ENCODE results near the gene STPG3. TPM values are rescaled to one million over a fixed set of nuclear protein-coding genes. Genes with fewer than 3 reads are reported as not detected.
A peak's percentile ranks its signal among the peaks of the same experiment; 100 is the strongest.

The STPG3 gene
- total and polyA plus RNA-seq, 2 of the 13 experiments (the other 11 are each of a cell fraction or from before 2014, with no cell fraction given) = not detected

DNA sequence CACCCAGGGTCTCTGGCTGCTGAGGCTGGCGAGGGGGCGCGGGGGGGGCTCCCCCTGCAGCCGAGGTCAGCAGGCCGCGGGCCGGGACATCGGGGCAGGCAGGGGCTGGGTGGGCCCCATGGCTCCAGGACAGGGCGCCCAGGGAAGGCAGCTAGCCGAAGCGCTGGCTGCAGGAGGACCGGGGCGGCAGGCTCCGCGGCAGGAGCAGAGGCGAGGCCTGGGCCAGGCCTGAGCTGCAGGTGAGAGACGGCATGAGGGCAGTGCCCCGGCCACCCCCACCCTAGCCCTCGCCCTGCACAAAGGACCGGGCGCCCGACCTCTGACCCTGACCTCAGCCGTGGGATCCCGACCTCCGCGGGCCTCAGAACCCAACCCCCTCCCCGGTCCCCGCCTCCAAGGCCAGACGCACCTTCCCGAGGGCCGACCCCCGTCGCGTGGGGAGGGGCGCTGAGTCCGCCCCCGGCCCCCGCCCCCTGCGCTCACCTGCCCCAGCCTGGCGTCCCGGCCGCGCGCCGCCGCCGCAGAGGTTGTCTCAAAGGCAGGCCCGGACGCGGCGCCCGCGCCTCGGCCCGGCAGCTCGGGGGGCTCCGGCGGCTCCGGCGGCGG, 29.5 kb upstream of the STPG3 start (continued):
- TF ChIP-seq, protein P1, sequence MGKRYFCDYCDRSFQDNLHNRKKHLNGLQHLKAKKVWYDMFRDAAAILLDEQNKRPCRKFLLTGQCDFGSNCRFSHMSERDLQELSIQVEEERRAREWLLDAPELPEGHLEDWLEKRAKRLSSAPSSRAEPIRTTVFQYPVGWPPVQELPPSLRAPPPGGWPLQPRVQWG (CRISPR knock-in tag; IDR thresholded peaks at IDR 0.05; ENCODE audit: borderline replicate concordance, low read depth) = no peak
- TF ChIP-seq THAP11 (CRISPR knock-in tag; IDR thresholded peaks at IDR 0.05) = no peak
- no peak for TF ChIP-seq FLYWCH1 (CRISPR knock-in tag; IDR thresholded peaks at IDR 0.05)
- TF ChIP-seq ZNF567 (CRISPR knock-in tag; IDR thresholded peaks at IDR 0.05; ENCODE audit: borderline replicate concordance) = no peak
- TF ChIP-seq MED13 (CRISPR knock-in tag; IDR thresholded peaks at IDR 0.05) = peak; percentile 37; the same call in 1 of the 2 replicates
- TF ChIP-seq, protein P2, sequence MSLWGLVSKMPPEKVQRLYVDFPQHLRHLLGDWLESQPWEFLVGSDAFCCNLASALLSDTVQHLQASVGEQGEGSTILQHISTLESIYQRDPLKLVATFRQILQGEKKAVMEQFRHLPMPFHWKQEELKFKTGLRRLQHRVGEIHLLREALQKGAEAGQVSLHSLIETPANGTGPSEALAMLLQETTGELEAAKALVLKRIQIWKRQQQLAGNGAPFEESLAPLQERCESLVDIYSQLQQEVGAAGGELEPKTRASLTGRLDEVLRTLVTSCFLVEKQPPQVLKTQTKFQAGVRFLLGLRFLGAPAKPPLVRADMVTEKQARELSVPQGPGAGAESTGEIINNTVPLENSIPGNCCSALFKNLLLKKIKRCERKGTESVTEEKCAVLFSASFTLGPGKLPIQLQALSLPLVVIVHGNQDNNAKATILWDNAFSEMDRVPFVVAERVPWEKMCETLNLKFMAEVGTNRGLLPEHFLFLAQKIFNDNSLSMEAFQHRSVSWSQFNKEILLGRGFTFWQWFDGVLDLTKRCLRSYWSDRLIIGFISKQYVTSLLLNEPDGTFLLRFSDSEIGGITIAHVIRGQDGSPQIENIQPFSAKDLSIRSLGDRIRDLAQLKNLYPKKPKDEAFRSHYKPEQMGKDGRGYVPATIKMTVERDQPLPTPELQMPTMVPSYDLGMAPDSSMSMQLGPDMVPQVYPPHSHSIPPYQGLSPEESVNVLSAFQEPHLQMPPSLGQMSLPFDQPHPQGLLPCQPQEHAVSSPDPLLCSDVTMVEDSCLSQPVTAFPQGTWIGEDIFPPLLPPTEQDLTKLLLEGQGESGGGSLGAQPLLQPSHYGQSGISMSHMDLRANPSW (CRISPR knock-in tag; IDR thresholded peaks at IDR 0.05; ENCODE audit: borderline replicate concordance) = no peak
- no peak for TF ChIP-seq ZSCAN12 (CRISPR knock-in tag; IDR thresholded peaks at IDR 0.05)
- no peak for TF ChIP-seq KDM4B (CRISPR knock-in tag; IDR thresholded peaks at IDR 0.05)
- TF ChIP-seq ZNF160 (CRISPR knock-in tag; IDR thresholded peaks at IDR 0.05) = no peak
- no peak for TF ChIP-seq ZSCAN9 (CRISPR knock-in tag; IDR thresholded peaks at IDR 0.05; ENCODE audit: borderline replicate concordance)
- TF ChIP-seq, protein P3, sequence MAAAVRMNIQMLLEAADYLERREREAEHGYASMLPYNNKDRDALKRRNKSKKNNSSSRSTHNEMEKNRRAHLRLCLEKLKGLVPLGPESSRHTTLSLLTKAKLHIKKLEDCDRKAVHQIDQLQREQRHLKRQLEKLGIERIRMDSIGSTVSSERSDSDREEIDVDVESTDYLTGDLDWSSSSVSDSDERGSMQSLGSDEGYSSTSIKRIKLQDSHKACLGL (CRISPR knock-in tag; IDR thresholded peaks at IDR 0.05) = no peak
- no peak for TF ChIP-seq ZNF3 (CRISPR knock-in tag; IDR thresholded peaks at IDR 0.05)
- TF ChIP-seq ZNF256 (CRISPR knock-in tag; conservative IDR thresholded peaks at IDR 0.05) = no peak
- TF ChIP-seq, protein P4, sequence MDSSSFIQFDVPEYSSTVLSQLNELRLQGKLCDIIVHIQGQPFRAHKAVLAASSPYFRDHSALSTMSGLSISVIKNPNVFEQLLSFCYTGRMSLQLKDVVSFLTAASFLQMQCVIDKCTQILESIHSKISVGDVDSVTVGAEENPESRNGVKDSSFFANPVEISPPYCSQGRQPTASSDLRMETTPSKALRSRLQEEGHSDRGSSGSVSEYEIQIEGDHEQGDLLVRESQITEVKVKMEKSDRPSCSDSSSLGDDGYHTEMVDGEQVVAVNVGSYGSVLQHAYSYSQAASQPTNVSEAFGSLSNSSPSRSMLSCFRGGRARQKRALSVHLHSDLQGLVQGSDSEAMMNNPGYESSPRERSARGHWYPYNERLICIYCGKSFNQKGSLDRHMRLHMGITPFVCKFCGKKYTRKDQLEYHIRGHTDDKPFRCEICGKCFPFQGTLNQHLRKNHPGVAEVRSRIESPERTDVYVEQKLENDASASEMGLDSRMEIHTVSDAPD (CRISPR knock-in tag; IDR thresholded peaks at IDR 0.05) = no peak
- TF ChIP-seq, protein P5, sequence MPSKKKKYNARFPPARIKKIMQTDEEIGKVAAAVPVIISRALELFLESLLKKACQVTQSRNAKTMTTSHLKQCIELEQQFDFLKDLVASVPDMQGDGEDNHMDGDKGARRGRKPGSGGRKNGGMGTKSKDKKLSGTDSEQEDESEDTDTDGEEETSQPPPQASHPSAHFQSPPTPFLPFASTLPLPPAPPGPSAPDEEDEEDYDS (CRISPR knock-in tag; IDR thresholded peaks at IDR 0.05) = no peak
- TF ChIP-seq EP300 (IDR thresholded peaks at IDR 0.05; ENCODE audit: low read depth in 2 of 2, low read length in 2 of 2) = no peak
- TF ChIP-seq EP300 (CRISPR knock-in tag; IDR thresholded peaks at IDR 0.05; ENCODE audit: borderline replicate concordance) = no peak
- no peak for TF ChIP-seq PCBP1 (IDR thresholded peaks at IDR 0.05; ENCODE audit: borderline replicate concordance, low read depth, low read length)
- TF ChIP-seq, protein P6, sequence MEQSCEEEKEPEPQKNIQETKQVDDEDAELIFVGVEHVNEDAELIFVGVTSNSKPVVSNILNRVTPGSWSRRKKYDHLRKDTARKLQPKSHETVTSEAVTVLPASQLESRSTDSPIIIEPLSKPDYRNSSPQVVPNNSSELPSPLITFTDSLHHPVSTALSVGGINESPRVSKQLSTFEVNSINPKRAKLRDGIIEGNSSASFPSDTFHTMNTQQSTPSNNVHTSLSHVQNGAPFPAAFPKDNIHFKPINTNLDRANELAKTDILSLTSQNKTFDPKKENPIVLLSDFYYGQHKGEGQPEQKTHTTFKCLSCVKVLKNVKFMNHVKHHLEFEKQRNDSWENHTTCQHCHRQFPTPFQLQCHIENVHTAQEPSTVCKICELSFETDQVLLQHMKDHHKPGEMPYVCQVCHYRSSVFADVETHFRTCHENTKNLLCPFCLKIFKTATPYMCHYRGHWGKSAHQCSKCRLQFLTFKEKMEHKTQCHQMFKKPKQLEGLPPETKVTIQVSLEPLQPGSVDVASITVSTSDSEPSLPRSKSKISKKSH (CRISPR knock-in tag; IDR thresholded peaks at IDR 0.05; ENCODE audit: borderline replicate concordance) = no peak
- TF ChIP-seq ZNF430 (CRISPR knock-in tag; IDR thresholded peaks at IDR 0.05) = peak; percentile 30; the same call in 1 of the 2 replicates
- no peak for TF ChIP-seq CBFB (CRISPR knock-in tag; IDR thresholded peaks at IDR 0.05)
- no peak for TF ChIP-seq ZNF850 (CRISPR knock-in tag; conservative IDR thresholded peaks at IDR 0.05)
- TF ChIP-seq, protein P7, sequence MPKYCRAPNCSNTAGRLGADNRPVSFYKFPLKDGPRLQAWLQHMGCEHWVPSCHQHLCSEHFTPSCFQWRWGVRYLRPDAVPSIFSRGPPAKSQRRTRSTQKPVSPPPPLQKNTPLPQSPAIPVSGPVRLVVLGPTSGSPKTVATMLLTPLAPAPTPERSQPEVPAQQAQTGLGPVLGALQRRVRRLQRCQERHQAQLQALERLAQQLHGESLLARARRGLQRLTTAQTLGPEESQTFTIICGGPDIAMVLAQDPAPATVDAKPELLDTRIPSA (CRISPR knock-in tag; IDR thresholded peaks at IDR 0.05; ENCODE audit: borderline replicate concordance) = no peak
- no peak for TF ChIP-seq MLLT10 (CRISPR knock-in tag; IDR thresholded peaks at IDR 0.05)

Data from HepG2 (cell line).